Stimulated activated CD8-positive, alpha-beta memory T cell treated with anti-CD3 and anti-CD28 coated beads, Interleukin-12 subunit alpha, Interleukin-12 subunit beta, amount 100 ng/mL, for 1 hour (primary cell): ENCODE data around the gene AOAH.

Source experiments
- DNase-seq: peaks from one replicate; pipeline ENCODE4 v3.0.0-alpha.2; 2020; ENCODE audit warnings: low read depth

The AOAH gene

GRCh38 chr7:36690514-36691187, 33.6 kb downstream of the AOAH start:
- DNase-seq, result no peak

GRCh38 chr7:36690041-36690440, 34.3 kb downstream of the AOAH start:
- DNase-seq, result no peak

- DNase-seq, result peak; percentile 24
These were observed 37.8 kb downstream of the AOAH start for GRCh38 chr7:36686499-36686898.

GRCh38 chr7:36684954-36685353, 39.3 kb downstream of the AOAH start:
- no peak for DNase-seq

GRCh38 chr7:36683695-36684357, 40.5 kb downstream of the AOAH start:
- DNase-seq, result no peak

- no peak for DNase-seq
These were observed 41.2 kb downstream of the AOAH start for GRCh38 chr7:36683111-36683510.

- no peak for DNase-seq
These were observed 42.2 kb downstream of the AOAH start for GRCh38 chr7:36682102-36682501.

- no peak for DNase-seq
These were observed 46.4 kb downstream of the AOAH start for GRCh38 chr7:36677769-36678437.

- no peak for DNase-seq
These were observed 50.6 kb downstream of the AOAH start for GRCh38 chr7:36673703-36674102.

GRCh38 chr7:36671432-36671829, 52.9 kb downstream of the AOAH start:
- no peak for DNase-seq

- peak; percentile 49 for DNase-seq
These were observed 53.5 kb downstream of the AOAH start for GRCh38 chr7:36670585-36671431.

GRCh38 chr7:36668750-36669149, 55.5 kb downstream of the AOAH start:
- no peak for DNase-seq

GRCh38 chr7:36668080-36668479, 56.2 kb downstream of the AOAH start:
- DNase-seq, result no peak

GRCh38 chr7:36667007-36667745, 57.1 kb downstream of the AOAH start:
- no peak for DNase-seq

- DNase-seq, result no peak
These were observed 60.8 kb downstream of the AOAH start for GRCh38 chr7:36663481-36663880.

- DNase-seq, result no peak
These were observed 63.0 kb downstream of the AOAH start for GRCh38 chr7:36661135-36661840.

GRCh38 chr7:36659638-36660341, 64.5 kb downstream of the AOAH start:
- no peak for DNase-seq

- no peak for DNase-seq
These were observed 65.2 kb downstream of the AOAH start for GRCh38 chr7:36659172-36659516.

GRCh38 chr7:36658335-36659171, 65.7 kb downstream of the AOAH start:
- no peak for DNase-seq
